COLO668 (cell line): ENCODE results near the gene OR52H1.

Experiments used
- DNase-seq: peaks from one replicate; lab custom pipeline; 2025; ENCODE audit not compliant: unreplicated experiment; lab: John Stamatoyannopoulos, UW

The OR52H1 gene

GRCh38 chr11:5534046-5534445, 14.3 kb downstream of the OR52H1 start:
- DNase-seq, result no peak

- DNase-seq, result no peak
Measured at GRCh38 chr11:5531053-5531831, 17.1 kb downstream of the OR52H1 start.

- no peak for DNase-seq
Measured at GRCh38 chr11:5528495-5528894, 19.8 kb downstream of the OR52H1 start.

- no peak for DNase-seq
Measured at GRCh38 chr11:5527716-5528115, 20.6 kb downstream of the OR52H1 start.

GRCh38 chr11:5524756-5525155, 23.6 kb downstream of the OR52H1 start:
- no peak for DNase-seq

- no peak for DNase-seq
Measured at GRCh38 chr11:5522308-5522707, 26.0 kb downstream of the OR52H1 start.

- DNase-seq, result no peak
Measured at GRCh38 chr11:5521540-5521939, 26.8 kb downstream of the OR52H1 start.

- no peak for DNase-seq
Measured at GRCh38 chr11:5516599-5516998, 31.7 kb downstream of the OR52H1 start, which contains the start of gene UBQLNL. UBQLNL (minus strand) TSS chr11:5516699; CDS start chr11:5516441, 258 bp downstream.

GRCh38 chr11:5514841-5515240, 33.5 kb downstream of the OR52H1 start:
- no peak for DNase-seq

- no peak for DNase-seq
Measured at GRCh38 chr11:5509803-5510202, 38.5 kb downstream of the OR52H1 start, which contains the start of gene UBQLN3. UBQLN3 (minus strand) TSS chr11:5509957; CDS start chr11:5509558, 399 bp downstream.

GRCh38 chr11:5508605-5509004, 39.7 kb downstream of the OR52H1 start:
- no peak for DNase-seq

GRCh38 chr11:5507933-5508305, 40.4 kb downstream of the OR52H1 start:
- no peak for DNase-seq

GRCh38 chr11:5507177-5507932, 41.0 kb downstream of the OR52H1 start:
- no peak for DNase-seq

GRCh38 chr11:5505363-5506048, 42.8 kb downstream of the OR52H1 start:
- DNase-seq, result no peak

- no peak for DNase-seq
Measured at GRCh38 chr11:5504403-5504921, 43.9 kb downstream of the OR52H1 start.

GRCh38 chr11:5500393-5500801, 47.9 kb downstream of the OR52H1 start:
- DNase-seq, result no peak

GRCh38 chr11:5499671-5500070, 48.7 kb downstream of the OR52H1 start:
- no peak for DNase-seq
